ENCODE data around the gene SMAP2. TPM values are rescaled to one million over a fixed set of nuclear protein-coding genes. Genes with fewer than 3 reads are reported as not detected.

The SMAP2 gene
- polyA plus RNA-seq, 3 donors = 302 to 382 (median 359) TPM

DNA sequence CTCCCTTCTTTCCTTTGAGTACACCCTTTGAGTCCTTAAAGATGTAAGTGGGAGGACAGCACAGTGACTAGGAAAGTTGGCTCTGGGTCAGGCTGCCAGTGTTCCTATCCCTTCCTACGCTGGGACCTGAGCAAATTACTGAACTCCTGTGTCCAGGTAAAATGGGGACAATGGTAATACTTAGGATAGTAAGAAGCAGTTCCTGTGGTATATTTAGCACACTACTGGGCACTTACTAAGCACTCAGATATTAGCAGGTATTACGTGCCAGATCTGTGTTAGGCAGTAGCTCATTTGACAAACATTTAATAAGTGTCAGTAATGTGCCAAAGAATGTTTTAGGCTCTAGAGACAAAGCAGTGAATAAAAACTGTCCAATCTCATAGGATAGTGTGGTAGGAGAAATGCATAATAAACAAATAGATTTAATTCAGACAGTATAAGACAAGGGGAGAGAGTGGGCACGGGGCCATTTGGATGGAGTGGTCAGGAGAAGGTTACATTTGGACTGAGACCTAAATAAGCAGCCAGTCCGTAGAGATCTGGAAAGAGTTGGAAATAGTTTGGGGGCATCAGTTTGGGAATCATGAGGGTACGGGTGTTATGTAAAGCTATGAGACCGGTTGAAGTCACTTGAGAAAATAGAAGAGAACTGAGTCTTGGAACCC lies 50.6 kb downstream of the SMAP2 start:
- Histone ChIP-seq H3K27ac (ENCODE audit: low read depth in 1 of 2, low read length in 2 of 2) (peak overlapping the region; percentile 39 to 71), H4K20me1 (ENCODE audit: insufficient read depth, low read length) (peaks cover 39% of the 10 kb centered on the region), H3K4me1 (ENCODE audit: control insufficient read depth in 1 of 2, insufficient read depth in 2 of 2, low read length in 2 of 2) (peaks cover 48 to 59% of the 10 kb centered on the region in 2 donors), H2AFZ (ENCODE audit: insufficient read depth, low read depth, low read length, poor library complexity, severe bottlenecking) (no peak overlapping the region), H3K79me2 (ENCODE audit: insufficient read depth, low read length) (peaks cover 17% of the 10 kb centered on the region), H3K27me3 (ENCODE audit: control insufficient read depth in 2 of 2, insufficient read depth in 2 of 2, low read length in 2 of 2) (no peaks in the 10 kb centered on the region), H3K9me3 (replicated peaks in 1 of 2; ENCODE audit: control insufficient read depth in 1 of 2, insufficient read depth in 1 of 2, low read length in 2 of 2) (no peaks in the 10 kb centered on the region), H3K36me3 (replicated peaks in 1 of 2; ENCODE audit: control insufficient read depth in 1 of 2, insufficient read depth in 2 of 2, low read length in 2 of 2) (peaks cover 17 to 44% of the 10 kb centered on the region in 2 donors), H3K4me3 (replicated peaks in 1 of 3; ENCODE audit: low read depth in 2 of 3, low read length in 3 of 3) (peak overlapping the region in 1 of 3 experiments; percentile 61), H3K4me2 (replicated peaks; ENCODE audit: extremely low read depth, low read length, poor library complexity, severe bottlenecking) (no peak overlapping the region), H3K9ac (ENCODE audit: insufficient read depth, low read length, poor library complexity, severe bottlenecking) (no peak overlapping the region)
- no peak for DNase-seq
- TF ChIP-seq, protein P1, sequence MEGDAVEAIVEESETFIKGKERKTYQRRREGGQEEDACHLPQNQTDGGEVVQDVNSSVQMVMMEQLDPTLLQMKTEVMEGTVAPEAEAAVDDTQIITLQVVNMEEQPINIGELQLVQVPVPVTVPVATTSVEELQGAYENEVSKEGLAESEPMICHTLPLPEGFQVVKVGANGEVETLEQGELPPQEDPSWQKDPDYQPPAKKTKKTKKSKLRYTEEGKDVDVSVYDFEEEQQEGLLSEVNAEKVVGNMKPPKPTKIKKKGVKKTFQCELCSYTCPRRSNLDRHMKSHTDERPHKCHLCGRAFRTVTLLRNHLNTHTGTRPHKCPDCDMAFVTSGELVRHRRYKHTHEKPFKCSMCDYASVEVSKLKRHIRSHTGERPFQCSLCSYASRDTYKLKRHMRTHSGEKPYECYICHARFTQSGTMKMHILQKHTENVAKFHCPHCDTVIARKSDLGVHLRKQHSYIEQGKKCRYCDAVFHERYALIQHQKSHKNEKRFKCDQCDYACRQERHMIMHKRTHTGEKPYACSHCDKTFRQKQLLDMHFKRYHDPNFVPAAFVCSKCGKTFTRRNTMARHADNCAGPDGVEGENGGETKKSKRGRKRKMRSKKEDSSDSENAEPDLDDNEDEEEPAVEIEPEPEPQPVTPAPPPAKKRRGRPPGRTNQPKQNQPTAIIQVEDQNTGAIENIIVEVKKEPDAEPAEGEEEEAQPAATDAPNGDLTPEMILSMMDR (IDR thresholded peaks at IDR 0.05) = no peak
- Mint-ChIP-seq H3K9me3 (peaks cover 0 to 4% (median 0%) of the 10 kb centered on the region in 7 donors), H3K27me3 (ENCODE audit: low read depth in 3 of 3) (peaks cover 0 to 3% (median 0%) of the 10 kb centered on the region in 3 donors), H3K4me1 (peaks cover 53% of the 10 kb centered on the region), H3K4me3 (no peak overlapping the region), H3K27ac (peak overlapping the region in 6 of 7 donors; percentile 87 to 95 (median 92)), H3K36me3 (peaks cover 54 to 70% of the 10 kb centered on the region in 2 donors)
- intact Hi-C loops (cut with micrococcal nuclease) = no loop called here
- WGBS (ENCODE audit: insufficient coverage) = 98% methylated on average over 4 of the region's 6 CpGs

DNA sequence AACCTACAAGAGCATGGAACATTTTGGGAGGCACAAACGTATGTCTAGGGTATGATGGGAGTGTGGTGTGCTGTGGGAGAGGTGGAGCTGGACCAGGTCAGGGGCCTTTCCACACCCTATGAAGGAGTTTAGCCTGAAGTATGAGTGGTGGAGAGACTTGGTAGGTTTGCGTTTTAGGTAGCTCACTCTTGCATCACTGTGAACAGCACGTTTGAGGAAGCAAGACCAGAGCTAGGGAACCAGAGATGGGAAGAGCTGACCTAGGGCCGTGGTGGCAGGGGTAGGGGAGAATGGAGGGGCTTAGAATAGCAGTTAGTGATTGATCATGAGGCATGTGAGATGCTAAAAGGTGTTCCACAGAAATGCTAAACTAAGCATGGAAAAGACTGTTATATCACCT lies 51.7 kb downstream of the SMAP2 start:
- Mint-ChIP-seq H3K4me3 (no peak overlapping the region), H3K9me3 (peaks cover 0 to 4% (median 0%) of the 10 kb centered on the region in 7 donors), H3K36me3 (peaks cover 44 to 59% of the 10 kb centered on the region in 2 donors), H3K27me3 (ENCODE audit: low read depth in 3 of 3) (peaks cover 0 to 3% (median 0%) of the 10 kb centered on the region in 3 donors), H3K4me1 (peaks cover 50% of the 10 kb centered on the region), H3K27ac (peak overlapping the region; percentile 19 to 91 (median 76))
- Histone ChIP-seq H3K27ac (ENCODE audit: low read depth in 1 of 2, low read length in 2 of 2) (peak overlapping the region; percentile 39 to 60), H3K36me3 (replicated peaks in 1 of 2; ENCODE audit: control insufficient read depth in 1 of 2, insufficient read depth in 2 of 2, low read length in 2 of 2) (peaks cover 11 to 33% of the 10 kb centered on the region in 2 donors), H2AFZ (ENCODE audit: insufficient read depth, low read depth, low read length, poor library complexity, severe bottlenecking) (no peak overlapping the region), H3K9ac (ENCODE audit: insufficient read depth, low read length, poor library complexity, severe bottlenecking) (no peak overlapping the region), H3K9me3 (replicated peaks in 1 of 2; ENCODE audit: control insufficient read depth in 1 of 2, insufficient read depth in 1 of 2, low read length in 2 of 2) (no peaks in the 10 kb centered on the region), H3K27me3 (ENCODE audit: control insufficient read depth in 2 of 2, insufficient read depth in 2 of 2, low read length in 2 of 2) (no peaks in the 10 kb centered on the region), H3K4me1 (ENCODE audit: control insufficient read depth in 1 of 2, insufficient read depth in 2 of 2, low read length in 2 of 2) (peaks cover 48 to 53% of the 10 kb centered on the region in 2 donors), H3K4me2 (replicated peaks; ENCODE audit: extremely low read depth, low read length, poor library complexity, severe bottlenecking) (no peak overlapping the region), H3K79me2 (ENCODE audit: insufficient read depth, low read length) (peaks cover 17% of the 10 kb centered on the region), H4K20me1 (ENCODE audit: insufficient read depth, low read length) (peaks cover 31% of the 10 kb centered on the region), H3K4me3 (replicated peaks in 1 of 3; ENCODE audit: low read depth in 2 of 3, low read length in 3 of 3) (no peak overlapping the region)
- TF ChIP-seq, protein P1 (IDR thresholded peaks at IDR 0.05) = no peak
- 27% methylated on average over 3 of the region's 4 CpGs for WGBS (ENCODE audit: insufficient coverage)
- DNase-seq = peak in 2 of 3 donors; percentile 36 to 55
- intact Hi-C loops (cut with micrococcal nuclease) = no loop called here

Measured in CD14-positive monocyte (primary cell).